Cardiac fibroblast (primary cell): ENCODE data around the gene ZCWPW1.

Source experiments
- DNase-seq, 2 donors: peaks; one replicate each; pipeline versions ENCODE4 v3.0.0 to v3.0.0-alpha.2; 2010; ENCODE audit warnings: low read depth in 2 of 2
- H3K4me3 ChIP-seq, 2 donors: replicated peaks in 1 of 2; 1 replicate in 1 of 2; 2 replicates in 1 of 2; pipeline ENCODE4 v1.5.1; 2011; ENCODE audit warnings: low read depth in 2 of 2, low read length in 2 of 2, mild to moderate bottlenecking in 2 of 2, moderate library complexity in 1 of 2
- TF ChIP-seq, protein P1 (sequence below): IDR thresholded peaks from one replicate; pipeline ENCODE4 v1.5.1; 2011; ENCODE audit warnings: low read depth, mild to moderate bottlenecking, low read length, inconsistent platforms

ZCWPW1 gene

DNA sequence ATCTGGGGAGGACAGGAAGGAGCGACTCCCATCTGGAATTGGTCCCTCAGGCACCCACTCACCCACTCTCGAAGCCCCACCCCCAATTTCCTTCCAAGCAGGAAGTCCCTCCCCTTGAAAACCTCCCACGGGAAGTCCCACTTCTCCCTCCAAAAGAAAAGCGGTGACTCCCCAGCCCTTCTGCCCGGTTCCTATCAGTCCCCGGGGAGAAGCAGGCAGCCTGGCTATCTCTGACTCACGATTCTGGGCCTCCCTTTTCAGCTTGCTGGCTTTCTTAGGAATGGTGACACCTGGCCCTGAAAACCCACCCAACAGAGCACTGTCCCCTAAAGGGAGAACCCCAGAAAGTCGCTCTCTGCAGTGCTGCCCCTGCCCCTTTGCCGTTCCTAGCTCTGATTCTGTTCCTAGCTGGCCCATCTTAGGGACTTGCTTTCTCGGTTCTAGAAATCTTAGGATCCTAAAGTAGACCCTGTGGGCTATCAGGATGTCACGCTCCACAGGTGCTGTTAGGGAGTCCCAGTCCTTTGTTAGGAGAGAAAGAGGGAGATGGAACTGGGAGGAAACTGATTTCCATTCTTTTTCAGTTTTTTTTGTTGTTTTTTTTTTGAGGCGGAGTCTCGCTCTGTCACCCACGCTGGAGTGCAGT, 44.5 kb upstream of the ZCWPW1 start:
- TF ChIP-seq, protein P1, sequence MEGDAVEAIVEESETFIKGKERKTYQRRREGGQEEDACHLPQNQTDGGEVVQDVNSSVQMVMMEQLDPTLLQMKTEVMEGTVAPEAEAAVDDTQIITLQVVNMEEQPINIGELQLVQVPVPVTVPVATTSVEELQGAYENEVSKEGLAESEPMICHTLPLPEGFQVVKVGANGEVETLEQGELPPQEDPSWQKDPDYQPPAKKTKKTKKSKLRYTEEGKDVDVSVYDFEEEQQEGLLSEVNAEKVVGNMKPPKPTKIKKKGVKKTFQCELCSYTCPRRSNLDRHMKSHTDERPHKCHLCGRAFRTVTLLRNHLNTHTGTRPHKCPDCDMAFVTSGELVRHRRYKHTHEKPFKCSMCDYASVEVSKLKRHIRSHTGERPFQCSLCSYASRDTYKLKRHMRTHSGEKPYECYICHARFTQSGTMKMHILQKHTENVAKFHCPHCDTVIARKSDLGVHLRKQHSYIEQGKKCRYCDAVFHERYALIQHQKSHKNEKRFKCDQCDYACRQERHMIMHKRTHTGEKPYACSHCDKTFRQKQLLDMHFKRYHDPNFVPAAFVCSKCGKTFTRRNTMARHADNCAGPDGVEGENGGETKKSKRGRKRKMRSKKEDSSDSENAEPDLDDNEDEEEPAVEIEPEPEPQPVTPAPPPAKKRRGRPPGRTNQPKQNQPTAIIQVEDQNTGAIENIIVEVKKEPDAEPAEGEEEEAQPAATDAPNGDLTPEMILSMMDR, result no peak
- DNase-seq, result peak; percentile 81 to 89
- H3K4me3 ChIP-seq, result peak overlapping the region; percentile 2 to 8

DNA sequence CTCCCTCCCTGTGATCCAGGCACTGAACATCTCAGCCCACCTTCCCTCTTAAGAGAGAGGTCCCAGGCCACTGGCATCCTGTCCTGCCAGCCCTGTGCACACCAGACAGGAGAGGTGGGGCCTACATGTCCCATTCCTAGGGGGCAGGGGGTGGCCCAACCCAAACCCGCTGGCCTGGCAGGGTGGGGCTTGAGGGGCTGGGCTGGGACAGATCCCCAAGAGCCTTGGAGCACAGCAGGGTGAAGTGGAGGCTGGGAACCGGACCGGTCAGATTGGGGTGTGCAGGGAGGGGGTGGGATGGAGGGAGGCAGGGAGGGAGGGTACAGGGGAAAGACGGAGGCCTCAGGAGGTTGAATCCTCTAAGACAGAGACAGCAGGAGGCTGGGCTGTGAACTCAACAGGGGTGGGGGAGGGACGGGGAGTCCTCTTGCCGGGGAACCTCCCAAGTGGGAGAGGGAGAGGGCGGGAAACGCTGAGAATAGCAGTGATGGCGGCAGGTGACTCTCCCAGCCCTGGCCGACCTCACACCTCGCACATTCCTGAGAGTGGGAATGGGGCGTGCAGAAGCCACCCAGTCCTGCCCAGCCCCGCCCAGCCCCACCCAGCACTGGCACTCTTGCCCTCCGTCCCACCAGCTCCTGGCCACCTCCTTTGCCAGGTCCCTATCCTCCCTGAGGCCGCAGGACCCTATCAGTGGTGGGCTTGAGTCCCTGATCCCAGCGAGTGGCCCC, 43.8 kb upstream of the ZCWPW1 start:
- TF ChIP-seq, protein P1, result no peak
- peak overlapping the region in 1 of 2 donors; percentile 2 for H3K4me3 ChIP-seq
- no peak for DNase-seq

DNA sequence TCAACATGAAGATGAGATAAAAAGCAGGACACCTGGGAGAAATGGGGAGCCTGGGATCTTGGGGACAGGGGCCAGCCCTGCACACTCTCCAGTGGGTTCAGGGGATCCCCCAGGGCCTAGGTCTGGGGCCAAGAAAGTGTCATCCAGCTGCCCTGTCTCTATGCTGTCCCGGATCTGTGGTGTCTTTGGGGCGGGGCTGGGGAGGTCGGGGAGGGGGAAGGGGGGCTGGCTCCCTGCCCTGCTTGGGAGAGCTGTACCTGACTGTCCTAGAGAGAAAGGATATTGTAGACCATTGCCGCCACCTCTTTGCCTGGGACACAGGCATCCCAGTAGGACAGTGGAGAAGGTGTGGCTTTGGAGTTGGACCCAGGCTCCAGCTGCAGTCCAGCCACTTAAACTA, 42.5 kb upstream of the ZCWPW1 start:
- DNase-seq, result no peak
- H3K4me3 ChIP-seq, result no peak overlapping the region
- TF ChIP-seq, protein P1, result no peak

DNA sequence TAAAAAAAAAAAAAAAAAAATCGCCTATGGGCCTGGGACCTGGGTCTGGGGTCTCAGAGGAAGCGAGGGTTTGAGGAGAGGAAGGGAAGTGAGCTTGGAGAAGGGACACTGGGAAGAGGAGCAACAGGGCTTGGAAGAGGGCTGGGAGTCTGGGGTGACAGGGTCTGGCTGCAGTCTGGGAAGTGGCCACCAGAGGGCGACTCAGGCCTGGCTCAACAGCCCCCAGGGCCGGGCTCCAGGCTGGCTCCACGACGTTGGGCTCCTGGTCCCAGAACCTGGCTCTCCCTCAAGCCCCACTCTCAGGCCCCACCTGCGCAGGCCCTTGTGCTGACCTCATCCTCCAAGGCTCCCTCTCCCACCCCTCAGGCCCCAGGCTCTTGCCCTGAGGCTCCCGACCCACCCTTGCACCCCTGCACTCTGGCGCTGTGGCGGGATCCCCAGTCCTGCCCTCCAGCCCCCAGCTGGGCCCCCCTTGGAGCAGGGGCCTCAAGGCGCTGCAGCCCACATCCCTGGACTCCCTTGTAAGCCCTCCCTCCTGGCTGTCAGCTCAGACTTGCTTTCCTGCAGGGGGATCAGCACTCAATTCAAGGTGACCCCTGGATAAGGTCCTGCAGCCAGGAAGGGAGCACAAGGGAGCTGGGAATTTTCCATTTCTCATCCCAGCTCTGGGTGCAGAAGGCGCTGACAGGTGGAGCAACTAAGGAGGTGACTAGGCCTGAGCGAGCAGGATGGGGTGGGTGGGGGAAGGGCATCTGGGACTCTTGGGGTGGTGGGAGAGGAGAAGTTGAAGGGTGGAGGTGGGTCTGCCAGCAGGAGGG, 40.9 kb upstream of the ZCWPW1 start:
- no peak overlapping the region for H3K4me3 ChIP-seq
- DNase-seq, result peak; percentile 79 to 83
- TF ChIP-seq, protein P1, result peak; percentile 95

DNA sequence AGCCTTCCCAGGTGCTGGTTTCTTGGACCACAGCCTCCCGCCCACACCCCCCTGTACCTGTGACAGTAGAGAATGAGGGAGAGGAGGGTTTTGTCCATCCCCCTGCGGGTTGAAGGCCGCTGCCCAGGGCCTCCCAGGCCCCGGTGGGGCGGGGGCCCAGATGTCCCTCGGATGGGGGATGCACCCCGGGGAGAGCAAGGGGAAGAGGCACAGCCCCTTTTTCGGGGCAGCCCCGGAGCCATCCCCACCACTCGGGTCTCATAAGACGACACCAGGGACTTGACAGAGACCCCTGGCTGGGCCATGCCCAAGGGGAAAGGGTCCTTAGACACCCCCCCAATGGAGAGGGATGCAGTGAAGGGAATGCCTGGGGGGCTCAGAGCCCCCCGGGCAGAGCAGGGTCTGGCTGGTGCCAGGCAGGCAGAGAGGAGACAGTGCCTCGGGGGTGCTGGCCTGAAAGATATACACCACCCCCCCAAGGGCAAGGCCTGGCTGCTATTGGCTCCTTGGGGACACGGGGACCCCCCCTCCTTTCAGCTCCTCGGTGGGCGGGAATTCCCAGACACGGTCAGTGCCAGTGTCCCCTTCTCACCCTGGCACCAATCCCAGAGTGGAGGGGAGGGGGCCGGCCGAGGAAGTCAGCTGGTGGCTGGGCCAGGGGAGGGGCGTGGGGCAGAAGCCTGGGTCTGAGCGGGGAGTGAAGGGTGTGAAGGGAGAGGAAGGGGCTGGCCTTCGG, 39.3 kb upstream of the ZCWPW1 start:
- no peak for DNase-seq
- TF ChIP-seq, protein P1, result no peak
- H3K4me3 ChIP-seq, result no peak overlapping the region
